Caco-2 (cell line): ENCODE measurements around the gene BIRC3. TPM values are rescaled to one million over a fixed set of nuclear protein-coding genes. Genes with fewer than 3 reads are reported as not detected.

Experiments
- BruUV-seq: library from RNA; stranded (reverse); fragments of 400-500 nt; replicated peaks from 2 replicates; lab custom pipeline; 2021; lab: Mats Ljungman, UMichigan
- CTCF ChIA-PET: fragments of 300-600 bp; sonication (Branson Sonifier 250); formaldehyde crosslinking; loops from one replicate; lab custom pipeline; 2022; ENCODE audit warnings: antibody characterized with exemption; lab: Charles Lee
- POLR2A ChIA-PET: fragments of 300-600 bp; sonication (Branson Sonifier 250); formaldehyde crosslinking; loops from one replicate; lab custom pipeline; 2022; ENCODE audit warnings: antibody characterized with exemption; lab: Charles Lee
- DNase-seq, 2 experiments: peaks; one replicate each; pipeline versions ENCODE4 v3.0.0 to v3.0.0-alpha.2; 2020 to 2022
- H3K27me3 ChIP-seq: replicated peaks from 2 replicates; pipeline ENCODE4 v1.6.0; 2011; ENCODE audit warnings: low read length; ENCODE audit not compliant: control insufficient read depth, insufficient read depth
- H3K36me3 ChIP-seq: 2 replicates; pipeline ENCODE4 v1.5.1; 2011; ENCODE audit warnings: low read length; ENCODE audit not compliant: control insufficient read depth, insufficient read depth
- H3K4me1 ChIP-seq: fragments of 250-450 bp; sonication (Bioruptor Pico); 2 replicates; pipeline ENCODE4 v1.5.1; 2020; ENCODE audit warnings: mild to moderate bottlenecking
- H3K4me3 ChIP-seq: 2 replicates; pipeline ENCODE4 v1.5.1; 2011; ENCODE audit warnings: low read depth, mild to moderate bottlenecking, control low read depth, low read length
- H3K9me3 ChIP-seq: fragments of 250-450 bp; sonication (Bioruptor Pico); 2 replicates; pipeline ENCODE4 v1.5.1; 2020; ENCODE audit warnings: mild to moderate bottlenecking, moderate library complexity
- H3K27ac Mint-ChIP-seq: one replicate; pipeline ENCODE4 v1.8.0; 2022; ENCODE audit warnings: mixed read lengths; ENCODE audit not compliant: unreplicated experiment
- H3K27me3 Mint-ChIP-seq: one replicate; pipeline ENCODE4 v1.8.0; 2022; ENCODE audit warnings: mixed read lengths; ENCODE audit not compliant: insufficient read depth, unreplicated experiment
- H3K36me3 Mint-ChIP-seq: one replicate; pipeline ENCODE4 v1.8.0; 2022; ENCODE audit warnings: mild to moderate bottlenecking, mixed read lengths; ENCODE audit not compliant: insufficient read depth, unreplicated experiment
- H3K4me1 Mint-ChIP-seq: one replicate; pipeline ENCODE4 v1.8.0; 2022; ENCODE audit warnings: low read depth, mixed read lengths; ENCODE audit not compliant: unreplicated experiment
- H3K4me3 Mint-ChIP-seq: one replicate; pipeline ENCODE4 v1.8.0; 2022; ENCODE audit warnings: mild to moderate bottlenecking, moderate library complexity, mixed read lengths; ENCODE audit not compliant: unreplicated experiment
- H3K9me3 Mint-ChIP-seq: one replicate; pipeline ENCODE4 v1.8.0; 2022; ENCODE audit warnings: mixed read lengths; ENCODE audit not compliant: unreplicated experiment
- CTCF ChIP-seq, 2 experiments: fragments of 200-600 bp in 1 of 2; IDR thresholded peaks; 1 replicate in 1 of 2; 2 replicates in 1 of 2; pipeline versions ENCODE4 v1.5.1 to v1.8.0; 2011 to 2022; ENCODE audit warnings: antibody characterized with exemption in 1 of 2, control low read depth in 1 of 2, inconsistent platforms in 1 of 2, low read depth in 1 of 2, low read length in 1 of 2, mild to moderate bottlenecking in 1 of 2, moderate library complexity in 1 of 2; ENCODE audit not compliant: insufficient read depth in 1 of 2, severe bottlenecking in 1 of 2, unreplicated experiment in 1 of 2
- intact Hi-C: fragments of 100-400 bp; cut with micrococcal nuclease; formaldehyde crosslinking; loops from one replicate; pipeline ENCODE4 v1.10.0; 2022; ENCODE audit not compliant: unreplicated experiment
- total RNA-seq: library from RNA; stranded (reverse); gene quantifications from 2 replicates; pipeline ENCODE4 v1.2.3, GENCODE V29; 2022

The BIRC3 gene
- total RNA-seq, 1 experiment from 2014 or later, result 1.4 TPM

GRCh38 chr11:102276783-102277182 is 40.5 kb upstream of the BIRC3 start:
- Histone ChIP-seq H3K4me3 (no peak overlapping the region), H3K4me1 (peaks cover 41% of the 10 kb centered on the region), H3K27me3 (no peaks in the 10 kb centered on the region), H3K9me3 (no peaks in the 10 kb centered on the region), H3K36me3 (no peaks in the 10 kb centered on the region)
- no peaks in the 10 kb centered on the region for H3K9me3 Mint-ChIP-seq
- POLR2A ChIA-PET, result no interaction called here
- peaks cover 41% of the 10 kb centered on the region for H3K4me1 Mint-ChIP-seq
- H3K27me3 Mint-ChIP-seq, result no peaks in the 10 kb centered on the region
- no peaks in the 10 kb centered on the region for H3K36me3 Mint-ChIP-seq
- intact Hi-C loops, result no loop called here
- TF ChIP-seq CTCF (IDR thresholded peaks at IDR 0.05; ENCODE audit: insufficient read depth in 1 of 2, low read depth in 1 of 2, low read length in 1 of 2, severe bottlenecking in 1 of 2, unreplicated experiment in 1 of 2), result no peak
- no TSS peak for BruUV-seq
- CTCF ChIA-PET, result interaction anchor here (0.6 kb wide), 1 partner anchor 550 kb away, joined by 3 read pairs; no protein-coding TSS in a partner anchor
- no peak overlapping the region for H3K4me3 Mint-ChIP-seq
- no peak overlapping the region for H3K27ac Mint-ChIP-seq
- no peak for DNase-seq

- TF ChIP-seq CTCF (IDR thresholded peaks at IDR 0.05; ENCODE audit: insufficient read depth in 1 of 2, low read depth in 1 of 2, low read length in 1 of 2, severe bottlenecking in 1 of 2, unreplicated experiment in 1 of 2), result peak; percentile 18 to 32
- ChIA-PET POLR2A (interaction anchor here (1.4 kb wide), 1 partner anchor 11 kb away, joined by 6 read pairs; no protein-coding TSS in a partner anchor), CTCF (interaction anchor here (0.6 to 1.6 kb wide), 4 partner anchors 11 to 101 kb away, joined by 3 to 14 read pairs (median 4); no protein-coding TSS in a partner anchor)
- Histone ChIP-seq H3K4me3 (no peak overlapping the region), H3K27me3 (no peaks in the 10 kb centered on the region), H3K36me3 (no peaks in the 10 kb centered on the region), H3K9me3 (no peaks in the 10 kb centered on the region), H3K4me1 (peaks cover 24% of the 10 kb centered on the region)
- no peaks in the 10 kb centered on the region for H3K9me3 Mint-ChIP-seq
- peaks cover 29% of the 10 kb centered on the region for H3K4me1 Mint-ChIP-seq
- no peaks in the 10 kb centered on the region for H3K36me3 Mint-ChIP-seq
- H3K27me3 Mint-ChIP-seq, result no peaks in the 10 kb centered on the region
- peak overlapping the region; percentile 13 for H3K27ac Mint-ChIP-seq
- intact Hi-C loops, result no loop called here
- no TSS peak for BruUV-seq
- peak overlapping the region; percentile 56 for H3K4me3 Mint-ChIP-seq
- peak in 1 of 2 experiments; percentile 43 for DNase-seq
Observed at GRCh38 chr11:102279641-102280170, 37.6 kb upstream of the BIRC3 start.

- intact Hi-C loops, result no loop called here
- TF ChIP-seq CTCF (IDR thresholded peaks at IDR 0.05; ENCODE audit: insufficient read depth in 1 of 2, low read depth in 1 of 2, low read length in 1 of 2, severe bottlenecking in 1 of 2, unreplicated experiment in 1 of 2), result no peak
- no TSS peak for BruUV-seq
- H3K9me3 ChIP-seq, result no peaks in the 10 kb centered on the region
- Mint-ChIP-seq H3K27ac (no peak overlapping the region), H3K9me3 (no peaks in the 10 kb centered on the region), H3K4me1 (peaks cover 27% of the 10 kb centered on the region), H3K36me3 (no peaks in the 10 kb centered on the region), H3K4me3 (peak overlapping the region; percentile 56), H3K27me3 (no peaks in the 10 kb centered on the region)
- H3K27me3 ChIP-seq, result no peaks in the 10 kb centered on the region
- H3K36me3 ChIP-seq, result no peaks in the 10 kb centered on the region
- H3K4me1 ChIP-seq, result peaks cover 23% of the 10 kb centered on the region
- no peak overlapping the region for H3K4me3 ChIP-seq
- no peak for DNase-seq
- CTCF ChIA-PET, result interaction anchor here (0.6 to 1.6 kb wide), 4 partner anchors 11 to 102 kb away, joined by 3 to 14 read pairs (median 4); no protein-coding TSS in a partner anchor
- POLR2A ChIA-PET, result interaction anchor here (1.4 kb wide), 1 partner anchor 12 kb away, joined by 6 read pairs; no protein-coding TSS in a partner anchor
Observed at GRCh38 chr11:102280245-102280833, 36.9 kb upstream of the BIRC3 start.
